PC-3 (cell line): ENCODE measurements around the gene SARDH.

ENCODE experiments used
- EZH2 ChIP-seq: fragments of 300-600 bp; sonication (generic); IDR thresholded peaks from one replicate; pipeline ENCODE4 v1.6.1; 2017; ENCODE audit warnings: antibody characterized with exemption, mild to moderate bottlenecking, low read length; ENCODE audit not compliant: unreplicated experiment
- EZH2phosphoT487 ChIP-seq: fragments of 300-600 bp; sonication (generic); IDR thresholded peaks from 2 replicates; pipeline ENCODE4 v1.6.1; 2018; ENCODE audit warnings: mild to moderate bottlenecking, antibody characterized with exemption, low read length, borderline replicate concordance

DNA sequence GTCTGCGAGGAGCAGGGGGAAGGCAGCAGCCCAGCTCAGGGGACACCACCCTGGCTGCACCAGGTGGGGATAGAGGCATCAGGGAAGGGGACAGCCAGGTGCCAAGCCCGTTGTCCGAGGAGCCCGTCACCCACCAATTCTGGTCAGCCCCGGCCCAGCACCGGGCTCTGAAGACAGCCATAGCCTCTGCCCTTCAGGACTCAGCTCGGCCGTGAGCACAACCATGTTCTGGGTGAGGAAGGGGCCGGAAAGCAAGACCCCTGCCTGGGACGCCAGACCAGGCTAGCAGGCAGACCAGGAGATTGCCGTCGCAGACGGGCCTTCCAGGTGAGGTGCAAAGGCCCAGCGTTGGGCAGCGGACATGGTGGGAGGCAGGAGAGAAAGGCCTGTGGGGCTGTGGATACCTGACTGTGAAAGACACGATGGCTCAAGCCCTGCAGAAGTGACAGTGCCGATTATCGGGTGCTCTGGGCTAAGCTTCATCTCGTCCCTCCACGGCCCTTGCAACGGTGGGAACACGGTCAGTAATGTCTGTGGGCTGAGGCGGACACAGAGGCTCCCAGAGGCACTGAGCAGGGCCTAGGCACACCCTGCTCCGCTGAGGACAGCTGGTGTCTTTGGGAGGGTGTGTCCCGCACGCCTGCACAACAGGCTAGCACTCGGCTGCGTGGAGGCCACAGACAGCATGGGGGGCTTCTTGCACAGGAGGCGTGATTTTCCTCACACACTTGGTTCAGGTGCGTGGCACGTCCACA, 65.5 kb downstream of the SARDH start:
- TF ChIP-seq EZH2 (no peak), EZH2phosphoT487 (no peak)
